ENCODE measurements around the gene FRMD4B.

The FRMD4B gene

GRCh38 chr3:69174871-69175737 lies 210.8 kb downstream of the FRMD4B start:
- TF ChIP-seq CTCF (IDR thresholded peaks at IDR 0.05; ENCODE audit: insufficient read depth, low read depth, low read length, missing control alignments), result no peak
- DNase-seq (ENCODE audit: low read depth), result no peak
- no peak overlapping the region for H3K4me3 ChIP-seq (ENCODE audit: low read length)

- H3K4me3 ChIP-seq (ENCODE audit: low read length), result no peak overlapping the region
- no peak for TF ChIP-seq CTCF (IDR thresholded peaks at IDR 0.05; ENCODE audit: insufficient read depth, low read depth, low read length, missing control alignments)
- no peak for DNase-seq (ENCODE audit: low read depth)
These were observed 211.4 kb downstream of the FRMD4B start for GRCh38 chr3:69174445-69174844.

- TF ChIP-seq CTCF (IDR thresholded peaks at IDR 0.05; ENCODE audit: insufficient read depth, low read depth, low read length, missing control alignments), result no peak
- H3K4me3 ChIP-seq (ENCODE audit: low read length), result no peak overlapping the region
- no peak for DNase-seq (ENCODE audit: low read depth)
These were observed 213.8 kb downstream of the FRMD4B start for GRCh38 chr3:69172058-69172457.

GRCh38 chr3:69166446-69166845 lies 219.4 kb downstream of the FRMD4B start:
- TF ChIP-seq CTCF (IDR thresholded peaks at IDR 0.05; ENCODE audit: insufficient read depth, low read depth, low read length, missing control alignments), result no peak
- no peak for DNase-seq (ENCODE audit: low read depth)
- no peak overlapping the region for H3K4me3 ChIP-seq (ENCODE audit: low read length)

GRCh38 chr3:69165744-69166143 lies 220.1 kb downstream of the FRMD4B start:
- H3K4me3 ChIP-seq (ENCODE audit: low read length), result no peak overlapping the region
- no peak for TF ChIP-seq CTCF (IDR thresholded peaks at IDR 0.05; ENCODE audit: insufficient read depth, low read depth, low read length, missing control alignments)
- no peak for DNase-seq (ENCODE audit: low read depth)

GRCh38 chr3:69164296-69164695 lies 221.6 kb downstream of the FRMD4B start:
- TF ChIP-seq CTCF (IDR thresholded peaks at IDR 0.05; ENCODE audit: insufficient read depth, low read depth, low read length, missing control alignments), result no peak
- no peak overlapping the region for H3K4me3 ChIP-seq (ENCODE audit: low read length)
- peak; percentile 72 for DNase-seq (ENCODE audit: low read depth)

All from epithelial cell of esophagus (primary cell).